Loucy (cell line): ENCODE measurements around the gene CLTCL1.
"Not testable (repeated sequence)": the region's sequence is repeated elsewhere in the genome, so short reads cannot be mapped to it uniquely, and the experiment has no call there.

Experiments used
- H2AFZ ChIP-seq: fragments of 200-600 bp; sonication (generic); 2 replicates; pipeline ENCODE4 v1.6.0; 2016; ENCODE audit warnings: antibody characterized with exemption, mild to moderate bottlenecking, low read length, moderate library complexity
- H3F3A ChIP-seq: fragments of 200-600 bp; 2 replicates; pipeline ENCODE4 v1.6.0; 2016; ENCODE audit warnings: antibody characterized with exemption, low read depth, mild to moderate bottlenecking
- H3K27me3 ChIP-seq: fragments of 200-600 bp; sonication (generic); 2 replicates; pipeline ENCODE4 v1.6.1; 2014; ENCODE audit warnings: low read length, mild to moderate bottlenecking; ENCODE audit not compliant: insufficient read depth, poor library complexity, severe bottlenecking
- H3K36me3 ChIP-seq: fragments of 200-600 bp; sonication (generic); 2 replicates; pipeline ENCODE4 v1.6.1; 2016; ENCODE audit warnings: low read length; ENCODE audit not compliant: insufficient read depth
- H3K4me1 ChIP-seq: fragments of 200-600 bp; sonication (generic); 2 replicates; pipeline ENCODE4 v1.5.1; 2014; ENCODE audit warnings: low read length, mild to moderate bottlenecking; ENCODE audit not compliant: insufficient read depth, poor library complexity, severe bottlenecking
- H3K4me2 ChIP-seq: fragments of 200-600 bp; sonication (generic); 2 replicates; pipeline ENCODE4 v1.6.0; 2014; ENCODE audit warnings: antibody characterized with exemption, low read length, low read depth, mild to moderate bottlenecking; ENCODE audit not compliant: poor library complexity, severe bottlenecking
- H3K4me3 ChIP-seq: fragments of 200-600 bp; sonication (generic); 2 replicates; pipeline ENCODE4 v1.5.1; 2014; ENCODE audit warnings: low read length, mild to moderate bottlenecking, mixed read lengths; ENCODE audit not compliant: poor library complexity, severe bottlenecking
- H3K79me2 ChIP-seq: fragments of 200-600 bp; sonication (generic); 2 replicates; pipeline ENCODE4 v1.6.1; 2014; ENCODE audit warnings: low read length; ENCODE audit not compliant: insufficient read depth
- H3K9ac ChIP-seq: fragments of 200-600 bp; sonication (generic); 2 replicates; pipeline ENCODE4 v1.6.0; 2014; ENCODE audit warnings: mild to moderate bottlenecking, low read depth, low read length, moderate library complexity; ENCODE audit not compliant: poor library complexity, severe bottlenecking
- H3K9me2 ChIP-seq: fragments of 200-600 bp; sonication (generic); replicated peaks from 2 replicates; pipeline ENCODE4 v1.6.1; 2016; ENCODE audit warnings: low read depth, low read length, mixed read lengths
- H3K9me3 ChIP-seq: fragments of 200-600 bp; sonication (generic); 2 replicates; pipeline ENCODE4 v1.6.1; 2014; ENCODE audit warnings: mild to moderate bottlenecking, antibody characterized with exemption, low read length, low read depth; ENCODE audit not compliant: insufficient read depth
- H4K20me1 ChIP-seq: fragments of 200-600 bp; sonication (generic); 2 replicates; pipeline ENCODE4 v1.6.0; 2014; ENCODE audit warnings: antibody characterized with exemption, low read length, mild to moderate bottlenecking; ENCODE audit not compliant: insufficient read depth, poor library complexity, severe bottlenecking
- CTCF ChIP-seq: fragments of 200-600 bp; sonication (generic); conservative IDR thresholded peaks from 2 replicates; pipeline ENCODE4 v1.5.1; 2014; ENCODE audit warnings: mild to moderate bottlenecking, antibody characterized with exemption, low read length
- EZH2phosphoT487 ChIP-seq: fragments of 200-600 bp; IDR thresholded peaks from 2 replicates; pipeline ENCODE4 v1.6.1; 2018; ENCODE audit warnings: antibody characterized with exemption, mild to moderate bottlenecking, moderate library complexity, borderline replicate concordance

The CLTCL1 gene

GRCh38 chr22:19329454-19329853 is 37.9 kb upstream of the CLTCL1 start:
- Histone ChIP-seq H3K9me3 (peaks cover 5% of the 10 kb centered on the region; the same call in 1 of the 2 replicates), H3K27me3 (no peaks in the 10 kb centered on the region), H3K36me3 (peaks cover 53% of the 10 kb centered on the region; the same call in 1 of the 2 replicates), H3K4me3 (no peak overlapping the region), H3F3A (no peaks in the 10 kb centered on the region), H3K4me1 (no peaks in the 10 kb centered on the region), H3K79me2 (no peaks in the 10 kb centered on the region), H2AFZ (no peak overlapping the region), H3K4me2 (no peak overlapping the region), H4K20me1 (no peaks in the 10 kb centered on the region), H3K9ac (no peak overlapping the region), H3K9me2 (no peaks in the 10 kb centered on the region)
- TF ChIP-seq CTCF (no peak), EZH2phosphoT487 (no peak)

- Histone ChIP-seq H3K9me2 (no peaks in the 10 kb centered on the region), H3K27me3 (no peaks in the 10 kb centered on the region), H3K9me3 (no peaks in the 10 kb centered on the region), H2AFZ (no peak overlapping the region), H3K4me3 (no peak overlapping the region), H3K4me1 (no peaks in the 10 kb centered on the region), H3F3A (no peaks in the 10 kb centered on the region), H3K9ac (no peak overlapping the region), H3K79me2 (no peaks in the 10 kb centered on the region), H3K36me3 (peaks cover 21% of the 10 kb centered on the region; the same call in 1 of the 2 replicates), H3K4me2 (no peak overlapping the region), H4K20me1 (no peaks in the 10 kb centered on the region)
- TF ChIP-seq EZH2phosphoT487 = no peak
- TF ChIP-seq CTCF = no peak
These were observed 33.9 kb upstream of the CLTCL1 start for GRCh38 chr22:19325296-19325948.

GRCh38 chr22:19323420-19323819 is 31.9 kb upstream of the CLTCL1 start:
- not testable (repeated sequence) for H3K9me3 ChIP-seq, H3F3A ChIP-seq, H3K9me2 ChIP-seq, H3K9ac ChIP-seq, H3K79me2 ChIP-seq, H3K36me3 ChIP-seq, H3K4me3 ChIP-seq, H4K20me1 ChIP-seq, H3K4me2 ChIP-seq, H2AFZ ChIP-seq, H3K27me3 ChIP-seq, H3K4me1 ChIP-seq

- no peak overlapping the region for H3K9ac ChIP-seq
- TF ChIP-seq EZH2phosphoT487 (no peak), CTCF (no peak)
These were observed 30.2 kb upstream of the CLTCL1 start for GRCh38 chr22:19321757-19322156.

GRCh38 chr22:19320136-19320535 is 28.6 kb upstream of the CLTCL1 start:
- H3K36me3 ChIP-seq, H3K4me2 ChIP-seq, H3K9me3 ChIP-seq, H3K27me3 ChIP-seq, H3K9ac ChIP-seq, H2AFZ ChIP-seq, H4K20me1 ChIP-seq, H3K4me3 ChIP-seq, H3K4me1 ChIP-seq, H3K79me2 ChIP-seq, H3K9me2 ChIP-seq, H3F3A ChIP-seq: not testable (repeated sequence)

More at GRCh38 chr22:19321757-19322156, 30.2 kb upstream of the CLTCL1 start:
- Histone ChIP-seq H3K36me3 (no peaks in the 10 kb centered on the region), H3K27me3 (no peaks in the 10 kb centered on the region), H3F3A (no peaks in the 10 kb centered on the region), H3K79me2 (no peaks in the 10 kb centered on the region), H3K4me2 (no peak overlapping the region), H3K9me2 (no peaks in the 10 kb centered on the region), H2AFZ (no peak overlapping the region), H3K4me1 (no peaks in the 10 kb centered on the region), H3K9me3 (0 out of 2 replicates have a peak, but pooled peaks cover 5% of the 10 kb centered on the region), H4K20me1 (no peaks in the 10 kb centered on the region), H3K4me3 (no peak overlapping the region)
